Measurements from ENCODE around the gene AMOTL1.

GRCh38 chr11:94830722-94831510 is 62.8 kb downstream of the AMOTL1 start:
- TF ChIP-seq POLR2A (IDR thresholded peaks at IDR 0.05; ENCODE audit: low read depth, low read length) (no peak), POLR2AphosphoS5 (IDR thresholded peaks at IDR 0.05; ENCODE audit: low read depth, low read length) (no peak), TAF1 (IDR thresholded peaks at IDR 0.05; ENCODE audit: low read depth, low read length) (no peak), POU2F2 (IDR thresholded peaks at IDR 0.05; ENCODE audit: low read depth, low read length) (no peak)
